Measurements from ENCODE around the gene OVOL2. TPM values are rescaled to one million over a fixed set of nuclear protein-coding genes. Genes with fewer than 3 reads are reported as not detected.
A peak's percentile ranks its signal among the peaks of the same experiment; 100 is the strongest.

The OVOL2 gene
- total RNA-seq, 1 donor from 2014 or later, result not detected

DNA sequence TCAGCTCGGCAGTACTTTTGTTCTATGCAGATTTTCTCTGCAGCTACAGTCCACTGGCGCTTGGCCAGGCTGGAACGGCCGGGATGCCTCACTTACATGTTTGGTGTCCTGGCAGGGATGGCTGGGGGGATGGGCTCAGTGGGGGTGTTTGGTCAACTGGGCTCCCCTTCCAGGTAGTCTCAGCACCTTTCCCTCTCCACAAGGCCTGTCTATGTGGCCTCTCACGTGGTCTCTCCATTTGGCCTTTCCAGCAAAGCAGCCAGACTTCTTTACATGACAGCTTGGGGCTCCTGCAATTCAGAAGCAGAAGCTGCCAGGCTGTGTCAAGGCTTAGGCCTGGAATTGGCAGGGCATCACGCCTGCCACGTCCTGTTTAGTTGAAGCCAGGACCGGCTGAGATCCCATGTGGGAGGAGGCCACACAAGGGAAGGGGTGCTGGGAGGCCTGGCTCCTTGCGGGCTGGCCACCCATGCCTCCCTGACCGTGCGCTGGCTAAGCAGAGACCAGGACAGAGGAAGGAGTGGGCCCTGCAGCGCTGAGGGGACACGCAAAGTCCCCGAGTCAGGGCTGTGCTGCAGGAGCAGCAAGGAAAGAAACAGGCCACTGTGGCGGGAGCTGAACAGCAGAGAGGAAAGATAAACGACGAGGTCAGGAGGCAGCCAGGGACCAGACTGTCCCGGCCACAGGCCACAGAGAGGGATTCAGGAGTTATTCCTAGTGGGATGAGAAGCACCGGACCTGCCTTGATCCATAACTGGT is 50.0 kb downstream of the OVOL2 start:
- H3K4me1 Mint-ChIP-seq, result peaks cover 33% of the 10 kb centered on the region
- no peak for ATAC-seq (ENCODE audit: low read depth)
- H3K4me3 Mint-ChIP-seq, result no peak overlapping the region
- TF ChIP-seq, protein P1, sequence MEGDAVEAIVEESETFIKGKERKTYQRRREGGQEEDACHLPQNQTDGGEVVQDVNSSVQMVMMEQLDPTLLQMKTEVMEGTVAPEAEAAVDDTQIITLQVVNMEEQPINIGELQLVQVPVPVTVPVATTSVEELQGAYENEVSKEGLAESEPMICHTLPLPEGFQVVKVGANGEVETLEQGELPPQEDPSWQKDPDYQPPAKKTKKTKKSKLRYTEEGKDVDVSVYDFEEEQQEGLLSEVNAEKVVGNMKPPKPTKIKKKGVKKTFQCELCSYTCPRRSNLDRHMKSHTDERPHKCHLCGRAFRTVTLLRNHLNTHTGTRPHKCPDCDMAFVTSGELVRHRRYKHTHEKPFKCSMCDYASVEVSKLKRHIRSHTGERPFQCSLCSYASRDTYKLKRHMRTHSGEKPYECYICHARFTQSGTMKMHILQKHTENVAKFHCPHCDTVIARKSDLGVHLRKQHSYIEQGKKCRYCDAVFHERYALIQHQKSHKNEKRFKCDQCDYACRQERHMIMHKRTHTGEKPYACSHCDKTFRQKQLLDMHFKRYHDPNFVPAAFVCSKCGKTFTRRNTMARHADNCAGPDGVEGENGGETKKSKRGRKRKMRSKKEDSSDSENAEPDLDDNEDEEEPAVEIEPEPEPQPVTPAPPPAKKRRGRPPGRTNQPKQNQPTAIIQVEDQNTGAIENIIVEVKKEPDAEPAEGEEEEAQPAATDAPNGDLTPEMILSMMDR (IDR thresholded peaks at IDR 0.05), result no peak
- H3K36me3 Mint-ChIP-seq (ENCODE audit: low read depth), result no peaks in the 10 kb centered on the region
- DNase-seq, result no peak
- ChIA-PET CTCF (no interaction called here), POLR2A (interaction anchor here (0.7 kb wide), 1 partner anchor 9 kb away, joined by 4 read pairs; no protein-coding TSS in a partner anchor)
- H3K9me3 Mint-ChIP-seq, result no peaks in the 10 kb centered on the region
- H3K27me3 Mint-ChIP-seq, result no peaks in the 10 kb centered on the region
- intact Hi-C loops (cut with micrococcal nuclease), result no loop called here
- no peak overlapping the region for H3K27ac Mint-ChIP-seq

DNA sequence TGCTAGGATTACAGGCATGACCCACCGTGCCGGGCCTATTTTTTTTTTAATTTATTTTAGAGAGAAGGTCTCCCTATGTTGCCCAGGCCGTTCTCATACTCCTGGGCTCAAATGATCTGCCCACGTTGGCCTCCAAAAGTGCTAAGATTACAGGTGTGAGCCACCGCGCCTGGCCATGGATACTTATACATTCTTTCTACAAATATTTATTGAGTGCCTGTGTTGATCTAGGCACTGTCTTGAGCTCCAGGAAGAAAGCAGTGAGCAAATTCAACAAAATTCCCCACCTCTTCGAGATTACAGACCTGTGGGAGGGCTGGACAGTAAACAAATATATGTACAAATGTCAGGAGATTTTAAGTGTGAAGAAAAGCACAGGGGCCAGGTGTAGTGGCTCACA is 51.0 kb downstream of the OVOL2 start:
- no peaks in the 10 kb centered on the region for H3K27me3 Mint-ChIP-seq
- peaks cover 33% of the 10 kb centered on the region for H3K4me1 Mint-ChIP-seq
- TF ChIP-seq, protein P1 (IDR thresholded peaks at IDR 0.05), result no peak
- H3K9me3 Mint-ChIP-seq, result no peaks in the 10 kb centered on the region
- H3K27ac Mint-ChIP-seq, result peak overlapping the region; percentile 12
- ATAC-seq (ENCODE audit: low read depth) (no peak), DNase-seq (no peak)
- intact Hi-C loops (cut with micrococcal nuclease), result no loop called here
- H3K36me3 Mint-ChIP-seq (ENCODE audit: low read depth), result no peaks in the 10 kb centered on the region
- H3K4me3 Mint-ChIP-seq, result no peak overlapping the region
- POLR2A ChIA-PET, result no interaction called here
- CTCF ChIA-PET, result interaction anchor here (2.5 kb wide), 1 partner anchor 10 kb away, joined by 12 read pairs; no protein-coding TSS in a partner anchor

DNA sequence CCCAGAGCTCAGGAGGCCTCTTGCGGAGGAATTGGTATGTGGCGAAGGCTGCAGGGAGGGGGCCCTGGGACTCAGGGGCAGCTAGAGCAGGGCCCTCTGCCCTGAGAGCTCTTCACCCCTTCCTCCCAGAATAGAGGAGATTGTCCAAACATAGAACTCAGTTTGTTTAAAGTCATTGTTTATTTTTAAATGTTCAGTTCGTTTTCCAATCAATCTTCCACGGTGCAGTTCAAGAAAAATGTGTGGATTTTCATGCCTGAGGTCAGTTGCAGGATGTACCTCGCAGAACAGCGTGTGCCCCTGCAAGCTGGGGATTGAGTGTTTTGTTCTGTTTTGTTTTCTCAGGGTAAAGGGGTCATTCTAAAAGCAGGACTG is 51.7 kb downstream of the OVOL2 start:
- ATAC-seq (ENCODE audit: low read depth) (no peak), DNase-seq (no peak)
- Mint-ChIP-seq H3K9me3 (no peaks in the 10 kb centered on the region), H3K4me1 (peaks cover 33% of the 10 kb centered on the region), H3K36me3 (ENCODE audit: low read depth) (no peaks in the 10 kb centered on the region), H3K4me3 (no peak overlapping the region), H3K27me3 (no peaks in the 10 kb centered on the region), H3K27ac (peak overlapping the region; percentile 81)
- POLR2A ChIA-PET, result interaction anchor here (0.9 to 1.5 kb wide), 7 partner anchors 36 to 436 kb away, joined by 3 to 7 read pairs (median 5); partner anchors contain the start of genes DSTN, RRBP1 and ZNF133
- intact Hi-C loops (cut with micrococcal nuclease), result loop anchor here (1.0 kb wide), 1 partner anchor 37 kb away; the partner anchor contains the start of gene MGME1
- TF ChIP-seq, protein P1 (IDR thresholded peaks at IDR 0.05), result no peak
- CTCF ChIA-PET, result interaction anchor here (0.6 to 2.5 kb wide), 3 partner anchors 10 to 23 kb away, joined by 3 to 12 read pairs (median 4); no protein-coding TSS in a partner anchor

DNA sequence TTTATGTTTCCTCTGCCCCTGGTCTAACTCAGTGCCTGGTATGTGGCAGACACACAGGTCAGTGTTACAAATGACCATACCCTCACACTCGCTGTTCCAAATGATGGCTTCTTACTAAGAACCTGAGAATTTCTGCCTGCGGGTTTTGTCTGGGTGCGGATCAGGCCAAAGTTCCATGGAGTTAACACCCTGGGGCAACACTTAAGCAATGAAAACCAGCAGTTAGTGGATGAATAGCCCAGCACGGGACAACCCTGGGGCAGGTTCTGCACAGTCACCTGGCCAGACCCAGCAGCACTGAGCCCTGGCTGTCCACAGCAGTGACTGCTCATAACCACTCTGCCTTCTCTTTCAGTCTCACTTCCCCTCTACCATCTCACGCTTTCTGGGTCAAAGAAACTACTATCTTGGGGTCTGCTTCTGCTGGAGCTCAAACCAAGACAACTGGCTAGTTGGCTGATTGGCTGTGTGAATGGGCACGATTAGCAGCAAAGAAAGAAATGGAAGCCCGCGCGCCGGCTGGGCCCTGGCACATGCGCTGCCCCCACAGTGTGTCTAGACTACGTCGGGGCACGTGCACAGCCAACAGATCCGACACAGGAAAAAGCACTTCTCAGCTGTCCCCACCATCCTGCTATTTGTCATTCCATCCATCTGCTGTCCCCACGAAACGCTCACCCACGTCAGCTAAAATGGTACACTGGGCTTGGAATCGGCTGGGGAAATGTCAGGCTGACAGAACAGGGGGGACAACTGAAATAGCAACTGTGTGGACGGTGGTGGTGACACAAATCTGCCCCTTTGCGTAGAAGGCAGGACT is 52.3 kb downstream of the OVOL2 start:
- peak; percentile 86 for ATAC-seq (ENCODE audit: low read depth)
- peaks cover 33% of the 10 kb centered on the region for H3K4me1 Mint-ChIP-seq

More for the DNA sequence above, 52.3 kb downstream of the OVOL2 start:
- Mint-ChIP-seq H3K27me3 (no peaks in the 10 kb centered on the region), H3K4me3 (peak overlapping the region; percentile 67), H3K27ac (peak overlapping the region; percentile 81), H3K9me3 (no peaks in the 10 kb centered on the region), H3K36me3 (ENCODE audit: low read depth) (no peaks in the 10 kb centered on the region)
- intact Hi-C loops (cut with micrococcal nuclease), result loop anchor here (1.0 kb wide), 1 partner anchor 36 kb away; the partner anchor contains the start of gene MGME1
- ChIA-PET POLR2A (interaction anchor here (0.6 to 1.5 kb wide), 8 partner anchors 35 to 436 kb away, joined by 3 to 7 read pairs (median 4); partner anchors contain the start of genes DSTN, RRBP1 and ZNF133), CTCF (interaction anchor here (0.6 to 2.5 kb wide), 4 partner anchors 9 to 323 kb away, joined by 3 to 12 read pairs (median 4); no protein-coding TSS in a partner anchor)
- TF ChIP-seq, protein P1 (IDR thresholded peaks at IDR 0.05), result no peak
- peak; percentile 26 for DNase-seq
